Activated CD4-positive, alpha-beta memory T cell treated with anti-CD3 and anti-CD28 coated beads for 36 hours (primary cell): ENCODE data around the gene TFB2M. TPM values are rescaled to one million over a fixed set of nuclear protein-coding genes. Genes with fewer than 3 reads are reported as not detected.

ENCODE experiments used
- CTCF ChIA-PET: fragments of 350-600 bp; sonication (Branson Sonifier 250); formaldehyde crosslinking; loops from one replicate; lab custom pipeline; 2021; ENCODE audit warnings: antibody characterized with exemption, inconsistent platforms; lab: Charles Lee
- POLR2A ChIA-PET: fragments of 350-600 bp; sonication (Branson Sonifier 250); formaldehyde crosslinking; loops from one replicate; lab custom pipeline; 2021; ENCODE audit warnings: antibody characterized with exemption; lab: Charles Lee
- DNase-seq: peaks from one replicate; pipeline ENCODE4 v3.0.0-alpha.2; 2020
- H3K27ac Mint-ChIP-seq: one replicate; pipeline ENCODE4 v1.8.0; 2021; ENCODE audit warnings: mixed read lengths
- H3K27me3 Mint-ChIP-seq: one replicate; pipeline ENCODE4 v1.8.0; 2021; ENCODE audit warnings: mixed read lengths
- H3K36me3 Mint-ChIP-seq: one replicate; pipeline ENCODE4 v1.8.0; 2021; ENCODE audit warnings: mixed read lengths
- H3K4me1 Mint-ChIP-seq: one replicate; pipeline ENCODE4 v1.8.0; 2021; ENCODE audit warnings: low read depth, mixed read lengths
- H3K4me3 Mint-ChIP-seq: one replicate; pipeline ENCODE4 v1.8.0; 2021; ENCODE audit warnings: mild to moderate bottlenecking, mixed read lengths
- H3K9me3 Mint-ChIP-seq: one replicate; pipeline ENCODE4 v1.8.0; 2021; ENCODE audit warnings: mixed read lengths
- intact Hi-C: fragments of 100-400 bp; cut with micrococcal nuclease; formaldehyde crosslinking; loops from one replicate; pipeline ENCODE4 v1.15.1; 2023
- total RNA-seq, 2 experiments: library from RNA; stranded (reverse); gene quantifications; one replicate each; pipeline ENCODE4 v1.2.3, GENCODE V29; 2021

The TFB2M gene
- total RNA-seq, 2 experiments from 2014 or later, result 13.6 to 14.5 TPM

DNA sequence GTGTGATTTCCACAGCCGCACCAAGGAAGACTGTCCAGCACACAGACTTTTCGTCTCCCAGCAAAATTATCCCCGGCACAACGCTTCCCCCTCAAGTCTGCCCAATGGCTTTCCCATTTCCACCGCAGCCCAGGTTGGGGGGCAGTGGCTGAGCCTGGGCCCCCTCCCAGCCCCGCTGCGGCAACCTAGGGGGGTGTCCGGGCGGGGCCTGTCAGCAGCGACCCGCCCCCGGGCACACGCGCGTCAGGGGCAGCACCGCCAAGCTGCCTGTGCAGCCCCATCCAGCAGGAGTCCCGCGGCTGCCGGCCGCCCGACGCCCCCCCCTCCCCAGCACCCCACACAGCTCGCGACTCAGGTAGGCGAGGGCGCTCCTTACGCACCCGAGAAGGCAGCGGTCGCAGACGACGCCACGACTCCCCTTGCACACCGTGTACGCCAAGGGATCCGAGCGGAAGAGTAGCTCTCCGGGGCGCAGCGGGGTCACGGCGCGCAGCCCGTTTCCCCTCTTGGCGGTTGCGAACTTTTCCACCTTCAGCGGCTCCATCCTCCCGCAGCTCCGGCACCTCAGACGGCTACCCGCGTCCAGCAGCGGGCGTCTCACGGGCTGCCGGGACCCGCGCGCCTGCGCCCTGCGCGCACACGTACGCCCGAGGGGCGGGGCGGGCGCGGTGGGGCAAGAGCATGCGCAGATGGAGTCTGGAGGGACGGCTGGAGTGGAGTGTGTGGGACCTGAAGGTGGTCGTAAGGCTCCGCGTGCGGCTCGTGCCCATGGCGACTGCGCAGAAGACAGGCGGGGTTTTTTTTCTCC is 59.2 kb downstream of the TFB2M start, which contains the start of gene SMYD3:
Gene SMYD3 (minus strand): TSS at position 606 of the 808 bp plus-strand sequence.
- intact Hi-C loops, result loop anchor here (2.0 kb wide), 1 partner anchor 60 kb away; the partner anchor contains the start of genes CNST and TFB2M
- DNase-seq, result peak; percentile 81
- POLR2A ChIA-PET, result interaction anchor here (0.7 to 0.8 kb wide), 2 partner anchors 59 to 218 kb away, joined by 3 read pairs; partner anchors contain the start of genes CNST, SCCPDH and TFB2M
- Mint-ChIP-seq H3K27me3 (no peaks in the 10 kb centered on the region), H3K27ac (peak within 1 kb of the TSS; percentile 82), H3K4me1 (peaks cover 27% of the 10 kb centered on the region), H3K9me3 (no peaks in the 10 kb centered on the region), H3K4me3 (peak within 1 kb of the TSS; percentile 88), H3K36me3 (no peaks in the 10 kb centered on the region)
- CTCF ChIA-PET, result interaction anchor here (1.1 to 2.9 kb wide), 2 partner anchors 9 to 58 kb away, joined by 3 to 15 read pairs; no protein-coding TSS in a partner anchor

DNA sequence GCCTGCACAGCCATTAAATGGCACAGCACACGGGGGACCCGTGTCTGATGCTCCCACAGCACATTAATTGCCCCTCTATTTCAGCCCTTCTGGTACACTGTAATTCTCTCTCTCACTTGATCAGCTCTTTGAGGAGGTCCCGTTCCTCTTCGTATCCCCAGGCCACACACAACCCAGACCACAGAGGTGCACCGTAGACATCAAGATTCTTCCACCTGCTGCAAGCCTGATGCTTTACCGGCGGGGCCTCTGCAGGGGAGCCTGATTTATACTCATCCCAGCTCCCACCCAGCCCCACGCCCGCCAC is 59.7 kb downstream of the TFB2M start:
- POLR2A ChIA-PET, result interaction anchor here (0.7 to 0.8 kb wide), 2 partner anchors 60 to 218 kb away, joined by 3 read pairs; partner anchors contain the start of genes CNST, SCCPDH and TFB2M
- no peaks in the 10 kb centered on the region for H3K9me3 Mint-ChIP-seq
- intact Hi-C loops, result loop anchor here (2.0 kb wide), 1 partner anchor 60 kb away; the partner anchor contains the start of genes CNST and TFB2M

DNA sequence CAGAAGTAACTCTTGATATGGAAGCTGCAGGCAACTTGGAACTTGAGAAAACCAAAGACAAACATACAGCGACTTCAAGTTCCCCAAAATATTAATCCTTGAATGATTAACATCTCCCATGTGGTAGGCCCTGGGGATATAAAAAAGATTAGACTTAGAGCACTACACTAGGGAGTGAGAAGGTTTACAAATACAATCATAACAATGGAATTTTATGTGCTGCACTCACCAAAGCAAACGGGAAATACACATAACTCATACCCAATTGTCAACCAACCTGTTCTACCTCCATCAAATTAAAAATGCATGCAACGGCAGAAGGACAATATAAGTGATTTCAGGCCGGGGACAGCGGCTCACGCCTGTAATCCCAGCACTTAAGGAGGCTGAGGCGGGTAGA is 62.7 kb downstream of the TFB2M start:
- no peak overlapping the region for H3K27ac Mint-ChIP-seq
- H3K4me1 Mint-ChIP-seq, result peaks cover 25% of the 10 kb centered on the region
- intact Hi-C loops, result no loop called here
- H3K4me3 Mint-ChIP-seq, result no peak overlapping the region
- H3K9me3 Mint-ChIP-seq, result no peaks in the 10 kb centered on the region
- ChIA-PET CTCF (interaction anchor here (0.7 kb wide), 1 partner anchor 250 kb away, joined by 3 read pairs; no protein-coding TSS in a partner anchor), POLR2A (no interaction called here)
- no peaks in the 10 kb centered on the region for H3K27me3 Mint-ChIP-seq
- no peak for DNase-seq
- H3K36me3 Mint-ChIP-seq, result no peaks in the 10 kb centered on the region

More for the DNA sequence above, 59.7 kb downstream of the TFB2M start:
- CTCF ChIA-PET, result interaction anchor here (1.1 to 2.9 kb wide), 2 partner anchors 8 to 59 kb away, joined by 3 to 15 read pairs; no protein-coding TSS in a partner anchor
- H3K4me1 Mint-ChIP-seq, result peaks cover 27% of the 10 kb centered on the region
- peak overlapping the region; percentile 88 for H3K4me3 Mint-ChIP-seq
- H3K27ac Mint-ChIP-seq, result no peak overlapping the region
- H3K27me3 Mint-ChIP-seq, result no peaks in the 10 kb centered on the region
- DNase-seq, result no peak
- H3K36me3 Mint-ChIP-seq, result no peaks in the 10 kb centered on the region

DNA sequence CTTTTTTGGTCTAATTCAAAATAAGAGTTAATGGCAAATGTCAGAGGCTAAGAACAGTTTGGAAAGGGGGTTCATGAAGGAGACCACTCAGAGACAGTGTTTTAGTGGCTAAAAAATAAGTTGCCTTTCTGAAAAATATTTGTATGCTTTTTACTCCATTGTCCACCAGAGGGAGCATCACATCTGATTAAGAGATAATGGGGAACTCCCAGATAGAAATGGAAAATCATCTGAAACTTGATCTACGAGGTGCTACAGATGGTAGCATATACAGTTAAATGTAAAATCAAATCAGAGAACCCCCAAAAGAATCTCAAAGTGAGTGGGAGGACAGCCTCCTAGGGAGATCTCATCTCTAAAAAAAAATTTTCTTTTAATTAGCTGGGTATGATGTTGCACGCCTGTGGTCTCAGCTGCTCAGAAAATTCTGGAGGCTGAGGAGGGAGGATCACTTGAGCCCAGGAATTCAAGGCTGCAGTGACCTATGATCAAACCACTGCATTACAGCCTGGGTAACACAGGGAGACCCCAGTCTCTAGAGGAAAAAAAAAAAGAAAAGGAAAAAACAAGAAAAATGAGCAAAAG is 68.6 kb downstream of the TFB2M start:
- DNase-seq, result no peak
- H3K4me3 Mint-ChIP-seq, result no peak overlapping the region
- intact Hi-C loops, result loop anchor here (1.0 to 2.0 kb wide), 4 partner anchors 21 to 257 kb away; no protein-coding TSS in a partner anchor
- no peaks in the 10 kb centered on the region for H3K36me3 Mint-ChIP-seq
- no peak overlapping the region for H3K27ac Mint-ChIP-seq
- ChIA-PET POLR2A (interaction anchor here (0.9 kb wide), 1 partner anchor 12 kb away, joined by 3 read pairs; no protein-coding TSS in a partner anchor), CTCF (interaction anchor here (0.6 to 2.2 kb wide), 16 partner anchors 8 to 252 kb away, joined by 3 to 15 read pairs (median 4); partner anchors contain the start of genes CNST, SMYD3 and TFB2M)
- H3K9me3 Mint-ChIP-seq, result no peaks in the 10 kb centered on the region
- H3K4me1 Mint-ChIP-seq, result peaks cover 9% of the 10 kb centered on the region
- no peaks in the 10 kb centered on the region for H3K27me3 Mint-ChIP-seq

DNA sequence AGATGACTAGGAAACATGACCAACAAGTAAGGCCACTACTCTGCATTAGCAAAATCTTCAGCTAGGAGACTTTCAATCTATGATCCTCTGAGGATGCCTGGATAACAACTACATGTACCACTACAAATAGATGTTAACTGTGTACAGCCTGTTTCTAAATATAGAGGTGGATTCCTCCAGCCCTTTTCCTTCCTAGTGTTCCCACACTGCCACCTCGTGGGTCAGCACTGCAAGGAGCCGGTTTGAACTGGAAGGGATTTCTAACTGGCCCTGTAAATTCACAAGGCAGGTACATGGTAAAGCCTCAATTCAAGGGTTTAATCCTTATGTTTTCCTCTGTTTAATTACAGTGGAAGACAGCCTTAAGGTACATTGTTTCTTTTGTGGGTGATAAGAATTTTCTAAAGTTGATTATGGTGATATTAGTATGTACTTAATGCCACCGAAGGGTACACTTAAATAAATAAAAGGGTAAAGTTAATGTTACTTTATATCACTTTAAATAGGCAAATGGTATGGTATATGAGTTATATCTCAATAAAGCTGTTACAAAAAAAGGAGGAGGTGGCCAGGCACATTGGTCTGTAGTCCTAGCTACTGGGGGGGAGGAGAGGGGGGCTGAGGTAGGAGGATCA is 73.3 kb downstream of the TFB2M start:
- Mint-ChIP-seq H3K4me1 (peaks cover 4% of the 10 kb centered on the region), H3K4me3 (no peak overlapping the region), H3K27ac (no peak overlapping the region), H3K27me3 (no peaks in the 10 kb centered on the region), H3K36me3 (no peaks in the 10 kb centered on the region), H3K9me3 (no peaks in the 10 kb centered on the region)
- intact Hi-C loops, result loop anchor here (1.0 kb wide), 1 partner anchor 480 kb away; no protein-coding TSS in a partner anchor
- POLR2A ChIA-PET, result no interaction called here
- peak; percentile 72 for DNase-seq
- CTCF ChIA-PET, result interaction anchor here (0.6 to 1.4 kb wide), 10 partner anchors 21 to 992 kb away, joined by 3 to 4 read pairs (median 3); no protein-coding TSS in a partner anchor

DNA sequence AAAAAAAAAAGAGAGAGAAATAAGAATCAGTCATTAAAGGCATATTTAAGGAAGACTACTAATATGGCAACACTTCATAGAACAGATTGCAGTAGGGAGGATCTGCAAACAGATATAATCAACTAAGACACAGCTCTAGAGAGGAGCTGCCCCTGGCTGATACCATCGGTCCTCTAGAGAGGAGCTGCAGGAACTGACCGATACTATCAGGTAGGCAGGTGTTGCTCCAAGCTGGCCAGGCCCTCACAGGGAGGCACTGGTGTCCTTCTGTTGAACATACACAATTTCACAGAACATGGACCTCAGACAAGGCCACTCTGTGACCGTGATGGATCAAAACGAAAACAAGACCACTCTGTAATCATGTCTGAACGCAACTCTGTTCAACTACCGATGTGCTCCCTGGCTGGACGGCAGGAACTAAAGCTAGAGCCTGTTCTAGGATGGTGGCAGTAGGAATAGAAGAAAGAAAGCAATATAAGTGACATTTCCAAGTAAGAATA is 74.5 kb downstream of the TFB2M start:
- peaks cover 2% of the 10 kb centered on the region for H3K4me1 Mint-ChIP-seq
- intact Hi-C loops, result loop anchor here (1.0 kb wide), 1 partner anchor 479 kb away; no protein-coding TSS in a partner anchor
- H3K36me3 Mint-ChIP-seq, result no peaks in the 10 kb centered on the region
- H3K9me3 Mint-ChIP-seq, result no peaks in the 10 kb centered on the region
- no peak overlapping the region for H3K27ac Mint-ChIP-seq
- H3K4me3 Mint-ChIP-seq, result no peak overlapping the region
- CTCF ChIA-PET, result interaction anchor here (0.6 to 1.5 kb wide), 3 partner anchors 8 to 735 kb away, joined by 3 to 4 read pairs (median 3); no protein-coding TSS in a partner anchor
- no peaks in the 10 kb centered on the region for H3K27me3 Mint-ChIP-seq
- DNase-seq, result no peak
- POLR2A ChIA-PET, result no interaction called here

Other genes with a start within 250 kb of the TFB2M start
- 10 to 100 TPM; 16.6 to 20.2 TPM for gene SMYD3, start 59.0 kb downstream of the TFB2M start, total RNA-seq
- gene CNST, start 195 bp upstream of the TFB2M start, total RNA-seq, result 10 to 100 TPM; 25.9 TPM
- gene SCCPDH, start 158.1 kb upstream of the TFB2M start, total RNA-seq, result 10 to 100 TPM; 21.5 to 22.5 TPM